Thyroid gland (tissue), 4 donors: ENCODE results near the gene NR1D2.

Experiments used
- CTCF ChIP-seq, 6 experiments: fragments of 200-600 bp in 3 of 6; fragments of 450-650 bp in 3 of 6; sonication (generic) in 3 of 6; IDR thresholded peaks; one replicate each; pipeline ENCODE4 v1.5.1; 2016 to 2019; ENCODE audit warnings: antibody characterized with exemption in 6 of 6, mild to moderate bottlenecking in 2 of 6, inconsistent platforms in 1 of 6, moderate library complexity in 1 of 6
- POLR2A ChIP-seq, 2 donors: fragments of 450-650 bp; IDR thresholded peaks; one replicate each; pipeline ENCODE4 v1.6.1; 2017; ENCODE audit warnings: antibody characterized with exemption in 2 of 2, mild to moderate bottlenecking in 2 of 2, moderate library complexity in 1 of 2

DNA sequence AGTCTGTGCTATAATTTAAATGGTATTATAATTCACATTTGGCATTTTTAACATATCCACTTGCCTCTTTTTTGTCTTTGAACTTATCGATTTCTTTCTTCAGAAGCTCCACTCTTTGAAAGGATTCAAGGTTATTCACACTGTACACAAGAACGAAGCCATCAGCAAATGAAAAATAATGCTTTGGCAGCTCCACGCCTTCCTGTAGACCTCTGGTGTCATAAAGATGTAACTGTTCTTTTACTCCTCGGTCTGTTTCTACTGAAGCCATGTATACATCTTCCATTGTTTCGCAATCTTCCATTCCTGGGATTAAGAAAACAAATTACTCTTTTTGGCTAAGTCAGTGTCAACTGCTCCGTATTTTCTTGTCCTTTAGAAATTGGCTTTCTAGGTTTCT is 44.3 kb upstream of the NR1D2 start:
- TF ChIP-seq CTCF (IDR thresholded peaks at IDR 0.05) = no peak
- TF ChIP-seq POLR2A (IDR thresholded peaks at IDR 0.05) = no peak
